Vagina (tissue), 2 donors: Measurements from ENCODE around the gene PLEKHB1.

Experiments
- POLR2A ChIP-seq, 2 donors: fragments of 450-650 bp; IDR thresholded peaks; one replicate each; pipeline ENCODE4 v1.6.1; 2017; ENCODE audit warnings: antibody characterized with exemption in 2 of 2, mild to moderate bottlenecking in 2 of 2, moderate library complexity in 2 of 2
- POLR2AphosphoS5 ChIP-seq, 2 donors: sonication (generic); formaldehyde crosslinking; IDR thresholded peaks; one replicate each; pipeline ENCODE4 v1.9.0; 2017; ENCODE audit warnings: antibody characterized with exemption in 2 of 2, mild to moderate bottlenecking in 2 of 2, low read depth in 1 of 2; ENCODE audit not compliant: insufficient read depth in 1 of 2
- TF ChIP-seq, protein P1 (sequence below), 3 experiments: fragments of 450-650 bp in 2 of 3; fragments of 200-600 bp in 1 of 3; sonication (generic) in 1 of 3; IDR thresholded peaks; one replicate each; pipeline ENCODE4 v1.5.1; 2017 to 2019; ENCODE audit warnings: antibody characterized with exemption in 3 of 3, mild to moderate bottlenecking in 2 of 3, moderate library complexity in 2 of 3

GRCh38 chr11:73636249-73636648, 10.1 kb upstream of the PLEKHB1 start:
- TF ChIP-seq, protein P1, sequence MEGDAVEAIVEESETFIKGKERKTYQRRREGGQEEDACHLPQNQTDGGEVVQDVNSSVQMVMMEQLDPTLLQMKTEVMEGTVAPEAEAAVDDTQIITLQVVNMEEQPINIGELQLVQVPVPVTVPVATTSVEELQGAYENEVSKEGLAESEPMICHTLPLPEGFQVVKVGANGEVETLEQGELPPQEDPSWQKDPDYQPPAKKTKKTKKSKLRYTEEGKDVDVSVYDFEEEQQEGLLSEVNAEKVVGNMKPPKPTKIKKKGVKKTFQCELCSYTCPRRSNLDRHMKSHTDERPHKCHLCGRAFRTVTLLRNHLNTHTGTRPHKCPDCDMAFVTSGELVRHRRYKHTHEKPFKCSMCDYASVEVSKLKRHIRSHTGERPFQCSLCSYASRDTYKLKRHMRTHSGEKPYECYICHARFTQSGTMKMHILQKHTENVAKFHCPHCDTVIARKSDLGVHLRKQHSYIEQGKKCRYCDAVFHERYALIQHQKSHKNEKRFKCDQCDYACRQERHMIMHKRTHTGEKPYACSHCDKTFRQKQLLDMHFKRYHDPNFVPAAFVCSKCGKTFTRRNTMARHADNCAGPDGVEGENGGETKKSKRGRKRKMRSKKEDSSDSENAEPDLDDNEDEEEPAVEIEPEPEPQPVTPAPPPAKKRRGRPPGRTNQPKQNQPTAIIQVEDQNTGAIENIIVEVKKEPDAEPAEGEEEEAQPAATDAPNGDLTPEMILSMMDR (IDR thresholded peaks at IDR 0.05): no peak
- TF ChIP-seq POLR2AphosphoS5 (IDR thresholded peaks at IDR 0.05; ENCODE audit: insufficient read depth in 1 of 2, low read depth in 1 of 2) (no peak), POLR2A (IDR thresholded peaks at IDR 0.05) (no peak)
